Central memory CD8-positive, alpha-beta T cell (primary cell): ENCODE results near the gene FADS2.

Experiments
- ATAC-seq: fragments of 150-1000 bp; cut with Tn5 transposase; replicated peaks from 2 replicates; pipeline ENCODE4 v1.10.0; 2022; ENCODE audit warnings: mild to moderate bottlenecking, moderate FRiP score, moderate number of reproducible peaks; ENCODE audit not compliant: poor library complexity, severe bottlenecking; ENCODE audit errors: extremely low read depth
- DNase-seq, 2 donors: peaks; one replicate each; pipeline ENCODE4 v3.0.0; 2021; ENCODE audit warnings: low spot score in 2 of 2
- H3K27ac Mint-ChIP-seq: one replicate; pipeline ENCODE4 v1.8.0; 2022; ENCODE audit warnings: low read depth, mild to moderate bottlenecking, moderate library complexity, mixed read lengths
- H3K27me3 Mint-ChIP-seq: one replicate; pipeline ENCODE4 v1.8.0; 2022; ENCODE audit warnings: mixed read lengths
- H3K36me3 Mint-ChIP-seq: one replicate; pipeline ENCODE4 v1.8.0; 2022; ENCODE audit warnings: mild to moderate bottlenecking, moderate library complexity, mixed read lengths; ENCODE audit not compliant: insufficient read depth
- H3K4me1 Mint-ChIP-seq: one replicate; pipeline ENCODE4 v1.8.0; 2022; ENCODE audit warnings: mixed read lengths
- H3K4me3 Mint-ChIP-seq: one replicate; pipeline ENCODE4 v1.8.0; 2022; ENCODE audit warnings: mild to moderate bottlenecking, moderate library complexity, mixed read lengths
- H3K9me3 Mint-ChIP-seq: one replicate; pipeline ENCODE4 v1.8.0; 2022; ENCODE audit warnings: mixed read lengths

FADS2 gene

GRCh38 chr11:61815790-61816735 is 12.0 kb upstream of the FADS2 start:
- H3K9me3 Mint-ChIP-seq, result no peaks in the 10 kb centered on the region

GRCh38 chr11:61816736-61817455 is 11.2 kb upstream of the FADS2 start, which contains the start of gene FADS1:
Gene FADS1 (minus strand): TSS chr11:61817003. CDS start chr11:61816929, 74 bp downstream.
- H3K27me3 Mint-ChIP-seq, result peaks cover 10% of the 10 kb centered on the region
- ATAC-seq (peak; percentile 64), DNase-seq (peak; percentile 43 to 52)
- H3K36me3 Mint-ChIP-seq, result peaks cover 12% of the 10 kb centered on the region
- peak within 1 kb of the TSS; percentile 94 for H3K4me3 Mint-ChIP-seq
- no peaks in the 10 kb centered on the region for H3K9me3 Mint-ChIP-seq
- peak within 1 kb of the TSS; percentile 92 for H3K27ac Mint-ChIP-seq
- H3K4me1 Mint-ChIP-seq, result peaks cover 23% of the 10 kb centered on the region

More at GRCh38 chr11:61815790-61816735, 12.0 kb upstream of the FADS2 start:
- DNase-seq (peak; percentile 52 to 57), ATAC-seq (peak; percentile 71)
- H3K36me3 Mint-ChIP-seq, result peaks cover 15% of the 10 kb centered on the region
- H3K27me3 Mint-ChIP-seq, result peaks cover 10% of the 10 kb centered on the region
- peak overlapping the region; percentile 92 for H3K27ac Mint-ChIP-seq
- H3K4me3 Mint-ChIP-seq, result peak overlapping the region; percentile 94
- peaks cover 23% of the 10 kb centered on the region for H3K4me1 Mint-ChIP-seq

GRCh38 chr11:61817471-61818202 is 10.5 kb upstream of the FADS2 start:
- ATAC-seq, result no peak
- H3K27me3 Mint-ChIP-seq, result peaks cover 10% of the 10 kb centered on the region
- peaks cover 23% of the 10 kb centered on the region for H3K4me1 Mint-ChIP-seq
- H3K27ac Mint-ChIP-seq, result no peak overlapping the region
- H3K36me3 Mint-ChIP-seq, result peaks cover 12% of the 10 kb centered on the region
- H3K4me3 Mint-ChIP-seq, result peak overlapping the region; percentile 94
- DNase-seq, result no peak
- no peaks in the 10 kb centered on the region for H3K9me3 Mint-ChIP-seq

GRCh38 chr11:61820174-61820573 is 7.9 kb upstream of the FADS2 start:
- Mint-ChIP-seq H3K4me1 (peaks cover 13% of the 10 kb centered on the region), H3K36me3 (peaks cover 12% of the 10 kb centered on the region), H3K9me3 (no peaks in the 10 kb centered on the region), H3K27ac (no peak overlapping the region), H3K4me3 (no peak overlapping the region), H3K27me3 (peaks cover 10% of the 10 kb centered on the region)
- ATAC-seq, result no peak
- DNase-seq, result no peak

GRCh38 chr11:61826930-61827570 is 1.1 kb upstream of the FADS2 start:
- Mint-ChIP-seq H3K27me3 (peaks cover 36% of the 10 kb centered on the region), H3K9me3 (no peaks in the 10 kb centered on the region), H3K36me3 (peaks cover 4% of the 10 kb centered on the region), H3K4me1 (peaks cover 21% of the 10 kb centered on the region), H3K4me3 (peak overlapping the region; percentile 82), H3K27ac (no peak overlapping the region)
- DNase-seq (no peak), ATAC-seq (no peak)

GRCh38 chr11:61828379-61828628 is 204 bp downstream of the FADS2 start:
- H3K9me3 Mint-ChIP-seq, result no peaks in the 10 kb centered on the region
- H3K27me3 Mint-ChIP-seq, result peaks cover 36% of the 10 kb centered on the region
- peaks cover 28% of the 10 kb centered on the region for H3K4me1 Mint-ChIP-seq
- ATAC-seq (no peak), DNase-seq (no peak)
- H3K27ac Mint-ChIP-seq, result peak overlapping the region; percentile 46
- peak overlapping the region; percentile 82 for H3K4me3 Mint-ChIP-seq
- peaks cover 4% of the 10 kb centered on the region for H3K36me3 Mint-ChIP-seq

- Mint-ChIP-seq H3K27me3 (peaks cover 36% of the 10 kb centered on the region), H3K9me3 (no peaks in the 10 kb centered on the region), H3K27ac (no peak overlapping the region), H3K4me3 (peak overlapping the region; percentile 82), H3K4me1 (peaks cover 33% of the 10 kb centered on the region), H3K36me3 (peaks cover 4% of the 10 kb centered on the region)
- DNase-seq, result no peak
- peak; percentile 41 for ATAC-seq
Measured at GRCh38 chr11:61828629-61829407, 718 bp downstream of the FADS2 start.

- DNase-seq (no peak), ATAC-seq (no peak)
- peaks cover 43% of the 10 kb centered on the region for H3K4me1 Mint-ChIP-seq
- H3K36me3 Mint-ChIP-seq, result peaks cover 3% of the 10 kb centered on the region
- H3K4me3 Mint-ChIP-seq, result peak overlapping the region; percentile 82
- no peaks in the 10 kb centered on the region for H3K9me3 Mint-ChIP-seq
- peaks cover 36% of the 10 kb centered on the region for H3K27me3 Mint-ChIP-seq
- no peak overlapping the region for H3K27ac Mint-ChIP-seq
Measured at GRCh38 chr11:61829806-61830205, 1.7 kb downstream of the FADS2 start.

- ATAC-seq (no peak), DNase-seq (no peak)
- no peak overlapping the region for H3K27ac Mint-ChIP-seq
- H3K4me3 Mint-ChIP-seq, result no peak overlapping the region
- peaks cover 36% of the 10 kb centered on the region for H3K27me3 Mint-ChIP-seq
- H3K4me1 Mint-ChIP-seq, result peaks cover 47% of the 10 kb centered on the region
- H3K9me3 Mint-ChIP-seq, result no peaks in the 10 kb centered on the region
- H3K36me3 Mint-ChIP-seq, result peaks cover 3% of the 10 kb centered on the region
Measured at GRCh38 chr11:61830237-61831105, 2.4 kb downstream of the FADS2 start.

GRCh38 chr11:61832207-61832606 is 4.1 kb downstream of the FADS2 start:
- Mint-ChIP-seq H3K27ac (no peak overlapping the region), H3K4me1 (peaks cover 44% of the 10 kb centered on the region), H3K4me3 (no peak overlapping the region), H3K27me3 (peaks cover 22% of the 10 kb centered on the region), H3K36me3 (peaks cover 1% of the 10 kb centered on the region), H3K9me3 (no peaks in the 10 kb centered on the region)
- ATAC-seq, result no peak
- DNase-seq, result no peak

- Mint-ChIP-seq H3K4me3 (no peak overlapping the region), H3K27me3 (peaks cover 21% of the 10 kb centered on the region), H3K27ac (no peak overlapping the region), H3K36me3 (peaks cover 1% of the 10 kb centered on the region), H3K4me1 (peaks cover 42% of the 10 kb centered on the region), H3K9me3 (no peaks in the 10 kb centered on the region)
- ATAC-seq (no peak), DNase-seq (no peak)
Measured at GRCh38 chr11:61832754-61833153, 4.7 kb downstream of the FADS2 start.
